ENCODE data around the gene FBXW11.

DNA sequence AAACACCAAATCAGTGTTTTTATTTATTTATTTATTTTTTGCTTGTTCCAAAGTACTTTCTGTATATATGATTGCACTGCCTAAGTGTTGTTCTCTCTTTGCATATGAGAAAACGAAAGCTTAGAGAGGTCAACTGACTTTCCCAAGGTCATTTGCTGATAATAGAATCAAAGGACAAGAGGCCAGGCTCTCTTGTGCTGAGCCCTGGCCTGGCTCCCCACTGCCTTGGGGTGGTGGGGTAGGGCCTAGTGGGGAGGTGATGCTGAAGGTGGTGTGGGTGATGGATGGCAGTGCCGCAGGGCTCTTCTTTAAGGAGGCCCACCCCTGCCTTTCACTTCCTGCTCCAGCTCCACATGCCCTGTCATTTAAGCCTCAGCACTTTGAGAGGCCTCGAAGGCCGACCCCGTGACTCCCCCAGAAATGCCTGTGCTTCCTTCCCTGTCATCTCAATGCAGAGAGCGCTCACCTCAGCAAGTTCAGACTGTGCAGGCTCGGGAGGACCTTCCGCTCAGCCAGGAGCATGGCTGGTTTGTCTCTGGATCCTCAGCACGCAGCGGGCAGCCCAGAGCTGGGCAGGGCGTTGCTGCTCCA is 161.3 kb downstream of the FBXW11 start:
- TF ChIP-seq CTCF (IDR thresholded peaks at IDR 0.05): no peak
- TF ChIP-seq ZFX (IDR thresholded peaks at IDR 0.05; ENCODE audit: borderline replicate concordance): no peak
